C4-2B (cell line): ENCODE data around the gene CD99L2.

Source experiments
- ZFX ChIP-seq: fragments of 450-650 bp; IDR thresholded peaks from 2 replicates; pipeline ENCODE4 v1.6.1; 2017
- TF ChIP-seq, protein P1 (sequence below): fragments of 450-650 bp; conservative IDR thresholded peaks from 2 replicates; pipeline ENCODE4 v1.5.1; 2017; ENCODE audit warnings: mild to moderate bottlenecking

DNA sequence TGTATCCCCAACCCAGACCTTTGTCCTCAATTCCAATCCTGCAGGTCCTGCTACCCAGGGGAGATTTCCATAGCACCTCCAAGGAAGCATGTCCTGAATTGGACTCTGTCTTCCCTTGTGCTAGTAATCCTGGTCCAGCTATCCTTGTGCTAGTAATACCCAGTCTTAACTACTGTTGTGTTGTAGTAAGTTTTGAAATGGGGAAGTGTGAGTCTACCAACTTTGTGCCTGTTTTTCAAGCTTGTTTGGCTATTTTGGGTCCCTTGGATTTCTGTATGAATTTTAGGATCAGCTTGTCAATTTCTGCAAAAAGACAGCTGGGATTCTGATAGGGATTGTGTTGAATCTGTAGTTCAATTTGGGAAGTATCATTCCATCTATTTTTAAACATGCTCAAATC lies 51.4 kb downstream of the CD99L2 start:
- TF ChIP-seq, protein P1, sequence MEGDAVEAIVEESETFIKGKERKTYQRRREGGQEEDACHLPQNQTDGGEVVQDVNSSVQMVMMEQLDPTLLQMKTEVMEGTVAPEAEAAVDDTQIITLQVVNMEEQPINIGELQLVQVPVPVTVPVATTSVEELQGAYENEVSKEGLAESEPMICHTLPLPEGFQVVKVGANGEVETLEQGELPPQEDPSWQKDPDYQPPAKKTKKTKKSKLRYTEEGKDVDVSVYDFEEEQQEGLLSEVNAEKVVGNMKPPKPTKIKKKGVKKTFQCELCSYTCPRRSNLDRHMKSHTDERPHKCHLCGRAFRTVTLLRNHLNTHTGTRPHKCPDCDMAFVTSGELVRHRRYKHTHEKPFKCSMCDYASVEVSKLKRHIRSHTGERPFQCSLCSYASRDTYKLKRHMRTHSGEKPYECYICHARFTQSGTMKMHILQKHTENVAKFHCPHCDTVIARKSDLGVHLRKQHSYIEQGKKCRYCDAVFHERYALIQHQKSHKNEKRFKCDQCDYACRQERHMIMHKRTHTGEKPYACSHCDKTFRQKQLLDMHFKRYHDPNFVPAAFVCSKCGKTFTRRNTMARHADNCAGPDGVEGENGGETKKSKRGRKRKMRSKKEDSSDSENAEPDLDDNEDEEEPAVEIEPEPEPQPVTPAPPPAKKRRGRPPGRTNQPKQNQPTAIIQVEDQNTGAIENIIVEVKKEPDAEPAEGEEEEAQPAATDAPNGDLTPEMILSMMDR: no peak
- no peak for TF ChIP-seq ZFX
